ENCODE results near the gene CATSPERE. TPM values are rescaled to one million over a fixed set of nuclear protein-coding genes. Genes with fewer than 3 reads are reported as not detected.

Gene CATSPERE
- total and polyA plus RNA-seq, 11 donors, result 0.07 to 1.2 (median 0.25) TPM

DNA sequence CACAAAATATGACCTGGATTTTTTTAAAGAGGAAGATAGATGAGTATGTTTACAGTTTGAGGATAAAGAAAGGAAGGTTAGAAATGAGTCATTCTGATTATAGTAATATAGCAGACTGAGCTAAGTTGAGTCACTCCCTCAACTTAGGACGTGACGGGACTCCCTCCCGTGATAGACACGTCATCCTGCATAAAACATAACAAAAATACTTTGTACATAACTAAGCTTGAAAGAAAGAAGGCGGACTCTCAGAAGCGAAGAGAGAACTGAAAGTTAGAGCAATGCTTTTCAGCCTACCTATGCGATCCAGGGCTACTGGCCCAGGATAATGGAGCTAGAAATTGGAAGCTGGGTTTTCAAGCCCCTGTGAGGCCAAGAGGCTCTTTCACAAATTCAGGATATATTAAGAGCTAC lies 138.9 kb downstream of the CATSPERE start:
- peaks cover 0 to 5% (median 0%) of the 10 kb centered on the region in 9 donors for H3K27me3 ChIP-seq
- WGBS, 4 donors, result 54 to 63% (median 59%) methylated on average over 7 of the region's 7 CpGs
- no peak overlapping the region for H3K4me3 ChIP-seq
- DNase-seq (no peak), ATAC-seq (peak in 1 of 4 donors; percentile 53)
- no peaks in the 10 kb centered on the region for H3K36me3 ChIP-seq
- H3K27ac ChIP-seq, result no peak overlapping the region
- intact Hi-C loops (cut with DNase I), result loop anchor here in 9 of 10 donors (5.0 to 10.0 kb wide), 2 partner anchors 442 to 445 kb away; no protein-coding TSS in a partner anchor
- TF ChIP-seq, protein P1, sequence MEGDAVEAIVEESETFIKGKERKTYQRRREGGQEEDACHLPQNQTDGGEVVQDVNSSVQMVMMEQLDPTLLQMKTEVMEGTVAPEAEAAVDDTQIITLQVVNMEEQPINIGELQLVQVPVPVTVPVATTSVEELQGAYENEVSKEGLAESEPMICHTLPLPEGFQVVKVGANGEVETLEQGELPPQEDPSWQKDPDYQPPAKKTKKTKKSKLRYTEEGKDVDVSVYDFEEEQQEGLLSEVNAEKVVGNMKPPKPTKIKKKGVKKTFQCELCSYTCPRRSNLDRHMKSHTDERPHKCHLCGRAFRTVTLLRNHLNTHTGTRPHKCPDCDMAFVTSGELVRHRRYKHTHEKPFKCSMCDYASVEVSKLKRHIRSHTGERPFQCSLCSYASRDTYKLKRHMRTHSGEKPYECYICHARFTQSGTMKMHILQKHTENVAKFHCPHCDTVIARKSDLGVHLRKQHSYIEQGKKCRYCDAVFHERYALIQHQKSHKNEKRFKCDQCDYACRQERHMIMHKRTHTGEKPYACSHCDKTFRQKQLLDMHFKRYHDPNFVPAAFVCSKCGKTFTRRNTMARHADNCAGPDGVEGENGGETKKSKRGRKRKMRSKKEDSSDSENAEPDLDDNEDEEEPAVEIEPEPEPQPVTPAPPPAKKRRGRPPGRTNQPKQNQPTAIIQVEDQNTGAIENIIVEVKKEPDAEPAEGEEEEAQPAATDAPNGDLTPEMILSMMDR (IDR thresholded peaks at IDR 0.05), result no peak
- TF ChIP-seq POLR2A (IDR thresholded peaks at IDR 0.05), result no peak
- H3K4me1 ChIP-seq, result peaks cover 0 to 10% (median 0%) of the 10 kb centered on the region in 12 donors
- H3K9me3 ChIP-seq, result no peaks in the 10 kb centered on the region

DNA sequence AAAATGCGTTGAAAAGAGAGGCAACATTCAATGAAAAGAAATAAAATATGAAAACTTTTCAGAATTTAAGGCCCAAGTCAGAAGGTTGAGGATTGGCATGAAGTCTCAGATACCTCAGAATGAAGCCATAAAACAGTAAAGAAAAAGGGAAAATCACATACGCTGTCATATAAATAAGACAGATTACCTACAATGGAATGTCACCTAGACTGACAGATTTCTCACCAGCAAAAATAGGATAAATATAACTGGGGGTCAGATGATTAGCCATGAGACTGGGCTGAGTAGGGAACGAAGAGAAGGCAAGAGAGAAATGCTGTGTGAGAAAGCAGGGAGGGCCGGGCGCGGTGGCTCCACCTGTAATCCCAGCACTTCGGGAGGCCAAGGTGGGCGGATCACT lies 140.3 kb downstream of the CATSPERE start:
- TF ChIP-seq, protein P1 (IDR thresholded peaks at IDR 0.05), result no peak
- no peak for TF ChIP-seq POLR2A (IDR thresholded peaks at IDR 0.05)
- no peak for ATAC-seq
- peaks cover 0 to 10% (median 0%) of the 10 kb centered on the region in 12 donors for H3K4me1 ChIP-seq

DNA sequence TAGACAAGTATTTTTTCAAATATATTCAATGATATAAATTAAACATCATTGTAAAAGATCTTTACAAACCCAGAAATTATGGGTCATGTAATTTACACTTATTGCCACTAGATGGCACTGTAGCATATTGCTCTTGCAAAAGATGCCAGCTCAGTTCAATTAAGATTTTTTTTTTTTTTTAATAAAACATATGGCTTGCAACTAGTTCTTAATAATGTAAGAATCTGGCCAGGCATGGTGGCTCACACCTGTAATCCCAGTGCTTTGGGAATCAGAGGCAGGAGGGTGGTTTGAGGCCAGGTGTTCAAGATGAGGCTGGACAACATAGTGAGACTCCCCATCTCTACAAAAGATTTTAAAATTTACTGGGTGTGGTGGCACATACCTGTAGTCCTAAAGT lies 142.4 kb downstream of the CATSPERE start:
- no peak for ATAC-seq
- no peak for DNase-seq
- Histone ChIP-seq H3K9me3 (no peaks in the 10 kb centered on the region), H3K36me3 (no peaks in the 10 kb centered on the region), H3K4me3 (no peak overlapping the region), H3K4me1 (peaks cover 0 to 10% (median 0%) of the 10 kb centered on the region in 12 donors), H3K27me3 (peaks cover 0 to 5% (median 0%) of the 10 kb centered on the region in 9 donors), H3K27ac (no peak overlapping the region)
- TF ChIP-seq, protein P1 (IDR thresholded peaks at IDR 0.05), result peak; percentile 72 to 93 (median 87)
- no peak for TF ChIP-seq POLR2A (IDR thresholded peaks at IDR 0.05)
- intact Hi-C loops (cut with DNase I), result loop anchor here in 9 of 10 donors (1.0 to 10.0 kb wide), 6 partner anchors 191 to 441 kb away; no protein-coding TSS in a partner anchor

More for the DNA sequence above, 140.3 kb downstream of the CATSPERE start:
- DNase-seq, result no peak
- H3K9me3 ChIP-seq, result no peaks in the 10 kb centered on the region
- intact Hi-C loops (cut with DNase I), result loop anchor here in 9 of 10 donors (5.0 to 10.0 kb wide), 2 partner anchors 441 to 443 kb away; no protein-coding TSS in a partner anchor
- no peak overlapping the region for H3K27ac ChIP-seq
- peaks cover 0 to 5% (median 0%) of the 10 kb centered on the region in 9 donors for H3K27me3 ChIP-seq
- no peak overlapping the region for H3K4me3 ChIP-seq
- 80 to 89% (median 85%) methylated on average over 8 of the region's 8 CpGs for WGBS, 4 donors
- no peaks in the 10 kb centered on the region for H3K36me3 ChIP-seq

DNA sequence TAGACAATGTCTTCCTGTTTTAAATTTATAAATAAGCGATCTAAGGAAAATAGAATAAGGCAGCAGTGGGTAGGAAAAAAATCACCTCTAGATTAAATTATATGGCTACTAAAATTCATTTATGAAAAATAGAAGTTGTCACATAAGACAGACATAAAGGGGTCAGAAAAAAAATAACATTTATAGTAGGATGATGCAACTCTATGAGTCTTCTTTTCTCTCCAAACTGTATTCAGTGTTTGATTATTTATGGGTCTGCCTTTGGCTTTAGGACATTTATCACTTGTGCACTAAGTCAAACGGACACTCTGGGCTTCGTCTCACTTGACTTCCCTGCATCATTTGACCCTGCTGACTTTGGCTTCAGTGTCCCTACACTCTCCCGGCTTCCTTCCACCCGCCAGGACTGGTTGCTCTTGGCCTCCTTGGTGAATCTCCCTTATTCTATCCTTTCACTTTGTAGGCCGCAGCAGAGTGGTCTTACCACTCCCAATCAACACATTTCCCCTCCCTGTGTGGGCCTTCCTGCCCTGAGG lies 144.8 kb downstream of the CATSPERE start:
- 83 to 87% (median 86%) methylated on average over 6 of the region's 6 CpGs for WGBS, 4 donors
- intact Hi-C loops (cut with DNase I), result loop anchor here in 8 of 10 donors (2.0 to 10.0 kb wide), 5 partner anchors 183 to 439 kb away; no protein-coding TSS in a partner anchor
- Histone ChIP-seq H3K4me1 (no peaks in the 10 kb centered on the region), H3K4me3 (no peak overlapping the region), H3K27me3 (peaks cover 0 to 5% (median 0%) of the 10 kb centered on the region in 9 donors), H3K27ac (no peak overlapping the region), H3K9me3 (no peaks in the 10 kb centered on the region), H3K36me3 (no peaks in the 10 kb centered on the region)
- DNase-seq (no peak), ATAC-seq (no peak)
- no peak for TF ChIP-seq POLR2A (IDR thresholded peaks at IDR 0.05)
- TF ChIP-seq, protein P1 (IDR thresholded peaks at IDR 0.05), result no peak

Data from heart left ventricle (tissue), 16 donors.